Measurements from ENCODE around the gene MOB1B.

The MOB1B gene

DNA sequence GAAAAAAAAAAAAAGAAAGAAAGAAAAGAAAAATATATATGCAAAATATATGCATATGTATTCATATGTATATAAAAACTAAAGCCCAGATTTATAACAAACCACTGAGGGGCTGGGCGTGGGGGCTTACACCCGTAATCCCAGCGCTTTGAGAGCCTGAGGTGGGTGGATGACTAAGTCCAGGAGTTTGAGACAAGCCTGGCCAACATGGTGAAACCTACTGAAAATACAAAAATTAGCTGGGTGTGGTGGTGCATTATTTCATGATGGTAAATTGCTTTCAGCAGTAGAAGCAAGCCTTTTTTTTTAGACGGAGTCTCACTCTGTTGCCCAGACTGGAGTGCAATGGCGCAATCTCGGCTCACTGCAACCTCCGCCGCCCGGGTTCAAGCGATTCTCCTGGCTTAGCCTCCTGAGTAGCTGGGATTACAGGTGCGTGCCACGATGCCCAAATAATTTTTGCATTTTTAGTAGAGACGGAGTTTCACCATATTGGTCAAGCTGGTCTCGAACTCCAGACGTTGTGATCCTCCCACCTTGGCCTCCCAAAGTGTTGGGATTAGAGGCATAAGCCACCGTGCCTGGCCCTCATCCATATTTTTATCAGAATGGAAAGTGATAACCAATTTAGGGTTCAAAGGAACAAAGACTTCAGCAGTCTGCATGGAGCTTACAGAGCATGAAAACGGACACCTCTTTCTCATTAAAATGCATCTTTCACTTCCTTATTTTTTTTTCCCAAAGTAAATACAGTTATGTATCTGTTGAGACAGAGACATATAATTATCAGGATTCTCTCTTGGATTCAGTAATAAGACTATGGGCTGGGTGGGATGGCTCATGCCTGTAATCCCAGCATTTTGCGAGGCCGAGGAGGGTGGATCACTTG, 27.7 kb upstream of the MOB1B start:
- TF ChIP-seq NFRKB (IDR thresholded peaks at IDR 0.05): no peak
- no peak for TF ChIP-seq ARNT (IDR thresholded peaks at IDR 0.05)
- TF ChIP-seq FOXK2 (IDR thresholded peaks at IDR 0.05): no peak
- no peak for TF ChIP-seq BHLHE40 (IDR thresholded peaks at IDR 0.05; ENCODE audit: borderline replicate concordance)
- no peak for TF ChIP-seq FOXM1 (IDR thresholded peaks at IDR 0.05; ENCODE audit: borderline replicate concordance)
- no peak for TF ChIP-seq ZNF384 (IDR thresholded peaks at IDR 0.05)
- no peak for TF ChIP-seq SUZ12 (IDR thresholded peaks at IDR 0.05)
- no peak for TF ChIP-seq HDGF (IDR thresholded peaks at IDR 0.05; ENCODE audit: borderline replicate concordance)
- no peak for TF ChIP-seq FOXA1 (IDR thresholded peaks at IDR 0.05)
- no peak for TF ChIP-seq LEF1 (IDR thresholded peaks at IDR 0.05; ENCODE audit: borderline replicate concordance)
- no peak for TF ChIP-seq ELF4 (IDR thresholded peaks at IDR 0.05)
- TF ChIP-seq TARDBP (IDR thresholded peaks at IDR 0.05): no peak
- TF ChIP-seq, protein P1, sequence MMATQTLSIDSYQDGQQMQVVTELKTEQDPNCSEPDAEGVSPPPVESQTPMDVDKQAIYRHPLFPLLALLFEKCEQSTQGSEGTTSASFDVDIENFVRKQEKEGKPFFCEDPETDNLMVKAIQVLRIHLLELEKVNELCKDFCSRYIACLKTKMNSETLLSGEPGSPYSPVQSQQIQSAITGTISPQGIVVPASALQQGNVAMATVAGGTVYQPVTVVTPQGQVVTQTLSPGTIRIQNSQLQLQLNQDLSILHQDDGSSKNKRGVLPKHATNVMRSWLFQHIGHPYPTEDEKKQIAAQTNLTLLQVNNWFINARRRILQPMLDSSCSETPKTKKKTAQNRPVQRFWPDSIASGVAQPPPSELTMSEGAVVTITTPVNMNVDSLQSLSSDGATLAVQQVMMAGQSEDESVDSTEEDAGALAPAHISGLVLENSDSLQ (IDR thresholded peaks at IDR 0.05): no peak
- no peak for TF ChIP-seq CTBP1 (IDR thresholded peaks at IDR 0.05; ENCODE audit: borderline replicate concordance)
- TF ChIP-seq L3MBTL2 (conservative IDR thresholded peaks at IDR 0.05): no peak
- TF ChIP-seq SP1 (IDR thresholded peaks at IDR 0.05): no peak
- CTCF ChIA-PET: interaction anchor here (0.7 kb wide), 1 partner anchor 39 kb away, joined by 5 read pairs; no protein-coding TSS in a partner anchor
- POLR2A ChIA-PET: no interaction called here
- no peak for DNase-seq (ENCODE audit: extremely low spot score)

DNA sequence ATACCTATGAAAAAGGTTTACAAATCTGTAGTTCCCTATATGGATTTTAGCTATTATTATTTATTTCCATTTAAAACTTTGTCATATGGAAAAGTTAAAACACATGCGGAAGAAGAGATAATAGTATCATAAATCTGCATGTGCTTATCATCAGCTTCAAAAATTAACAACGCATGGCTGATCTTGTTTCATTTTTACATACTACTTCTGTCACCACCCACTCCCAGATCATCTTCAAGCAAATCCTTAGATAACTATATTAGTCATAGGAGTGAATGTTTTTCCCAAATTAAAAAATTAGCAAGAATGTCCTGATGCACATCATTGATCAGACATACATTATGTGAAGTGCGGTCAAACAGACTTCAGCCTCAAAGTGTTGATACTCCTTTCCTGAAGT, 24.6 kb upstream of the MOB1B start:
- DNase-seq (ENCODE audit: extremely low spot score): no peak
- ChIA-PET POLR2A (no interaction called here), CTCF (no interaction called here)
- TF ChIP-seq CTBP1 (IDR thresholded peaks at IDR 0.05; ENCODE audit: borderline replicate concordance) (no peak), SUZ12 (IDR thresholded peaks at IDR 0.05) (no peak), TARDBP (IDR thresholded peaks at IDR 0.05) (no peak), BHLHE40 (IDR thresholded peaks at IDR 0.05; ENCODE audit: borderline replicate concordance) (no peak), ZNF384 (IDR thresholded peaks at IDR 0.05) (no peak), ARNT (IDR thresholded peaks at IDR 0.05) (no peak), SP1 (IDR thresholded peaks at IDR 0.05) (no peak)
- TF ChIP-seq, protein P1 (IDR thresholded peaks at IDR 0.05): no peak

DNA sequence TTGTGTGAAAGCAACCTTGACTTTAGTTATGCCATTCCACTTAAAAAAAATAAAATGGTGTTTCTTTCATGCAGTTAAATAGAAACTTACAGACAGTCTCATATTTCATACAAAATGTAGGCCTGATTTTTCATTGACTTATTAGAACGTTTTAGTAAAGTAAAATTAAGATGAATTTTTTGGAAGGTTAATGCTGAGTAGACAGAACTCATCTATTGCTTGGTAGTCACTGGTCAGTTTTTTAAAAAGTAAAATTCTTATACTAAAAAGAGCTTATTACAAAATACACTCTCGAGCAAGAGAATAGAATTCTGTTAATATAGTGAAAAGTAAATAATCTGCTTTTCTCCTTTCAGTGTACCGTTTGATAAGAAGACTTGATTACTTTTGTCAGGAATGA, 21.4 kb upstream of the MOB1B start:
- TF ChIP-seq FOXM1 (IDR thresholded peaks at IDR 0.05; ENCODE audit: borderline replicate concordance) (no peak), FOXK2 (IDR thresholded peaks at IDR 0.05) (no peak), ELF4 (IDR thresholded peaks at IDR 0.05) (no peak), SUZ12 (IDR thresholded peaks at IDR 0.05) (no peak), HDGF (IDR thresholded peaks at IDR 0.05; ENCODE audit: borderline replicate concordance) (no peak), LEF1 (IDR thresholded peaks at IDR 0.05; ENCODE audit: borderline replicate concordance) (no peak), NFRKB (IDR thresholded peaks at IDR 0.05) (no peak), CTBP1 (IDR thresholded peaks at IDR 0.05; ENCODE audit: borderline replicate concordance) (no peak)
- TF ChIP-seq, protein P1 (IDR thresholded peaks at IDR 0.05): no peak
- no peak for DNase-seq (ENCODE audit: extremely low spot score)
- CTCF ChIA-PET: no interaction called here
- POLR2A ChIA-PET: no interaction called here

DNA sequence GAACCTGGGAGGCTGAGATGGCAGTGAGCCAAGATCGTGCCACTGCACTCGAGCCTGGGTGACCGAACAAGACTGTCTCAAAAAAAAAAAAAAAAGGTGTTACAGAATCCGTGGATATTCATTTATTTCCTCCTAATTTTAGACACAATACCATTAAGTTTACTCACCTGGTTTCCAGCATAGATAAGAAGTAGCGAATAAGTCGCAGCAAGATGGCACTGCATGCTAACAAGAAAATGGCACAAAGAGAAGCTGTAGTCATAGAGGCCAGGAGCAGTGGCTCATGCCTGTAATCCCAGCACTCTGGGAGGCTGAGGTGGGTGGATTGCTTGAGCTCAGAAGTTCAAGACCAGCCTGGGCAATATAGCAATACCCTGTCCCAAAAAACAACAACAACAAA, 17.0 kb upstream of the MOB1B start:
- TF ChIP-seq HDGF (IDR thresholded peaks at IDR 0.05; ENCODE audit: borderline replicate concordance): no peak
- POLR2A ChIA-PET: interaction anchor here (1.0 kb wide), 1 partner anchor 17 kb away, joined by 4 read pairs; the partner anchor contains the start of gene MOB1B
- CTCF ChIA-PET: interaction anchor here (0.8 kb wide), 1 partner anchor 13 kb away, joined by 3 read pairs; no protein-coding TSS in a partner anchor

GRCh38 chr4:70892086-70892769, 9.9 kb upstream of the MOB1B start:
- DNase-seq (ENCODE audit: extremely low spot score): no peak
- TF ChIP-seq BHLHE40 (IDR thresholded peaks at IDR 0.05; ENCODE audit: borderline replicate concordance) (no peak), SUZ12 (IDR thresholded peaks at IDR 0.05) (no peak), CTBP1 (IDR thresholded peaks at IDR 0.05; ENCODE audit: borderline replicate concordance) (no peak), FOXM1 (IDR thresholded peaks at IDR 0.05; ENCODE audit: borderline replicate concordance) (no peak), ARNT (IDR thresholded peaks at IDR 0.05) (no peak), L3MBTL2 (conservative IDR thresholded peaks at IDR 0.05) (no peak), SP1 (IDR thresholded peaks at IDR 0.05) (no peak), FOXA1 (IDR thresholded peaks at IDR 0.05) (no peak), NFRKB (IDR thresholded peaks at IDR 0.05) (no peak), ELF4 (IDR thresholded peaks at IDR 0.05) (no peak), TARDBP (IDR thresholded peaks at IDR 0.05) (no peak), FOXK2 (IDR thresholded peaks at IDR 0.05) (no peak), LEF1 (IDR thresholded peaks at IDR 0.05; ENCODE audit: borderline replicate concordance) (no peak), ZNF384 (IDR thresholded peaks at IDR 0.05) (no peak)
- TF ChIP-seq, protein P1 (IDR thresholded peaks at IDR 0.05): no peak
- POLR2A ChIA-PET: interaction anchor here (1.0 to 1.5 kb wide), 2 partner anchors 10 kb away, joined by 4 read pairs; partner anchors contain the start of gene MOB1B
- CTCF ChIA-PET: no interaction called here

More for the DNA sequence above, 17.0 kb upstream of the MOB1B start:
- DNase-seq (ENCODE audit: extremely low spot score): no peak

Data from HEK293T (cell line).